ENCODE measurements around the gene VTI1A.

VTI1A gene

DNA sequence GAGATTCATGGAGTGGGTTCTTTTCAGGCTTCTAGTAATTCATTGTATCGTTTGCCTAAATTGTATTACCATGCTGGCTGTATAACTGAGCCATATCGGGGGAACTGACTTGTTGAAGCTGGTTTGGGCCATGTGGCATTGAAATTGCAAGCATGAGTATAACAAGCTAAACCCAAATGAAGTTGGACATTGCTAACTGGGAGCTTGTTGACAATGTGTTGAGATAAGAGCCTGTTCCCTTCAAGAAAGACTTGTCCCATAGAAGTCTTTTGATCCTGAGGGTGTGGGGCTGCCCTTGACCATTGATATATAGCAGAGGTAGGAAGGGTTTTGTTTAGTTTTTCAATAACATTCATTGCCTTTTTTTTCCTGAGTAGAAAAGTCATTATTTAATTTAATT lies 156.0 kb downstream of the VTI1A start:
- H3K4me1 ChIP-seq (ENCODE audit: control insufficient read depth, insufficient read depth, low read length), result no peaks in the 10 kb centered on the region
- H3K36me3 ChIP-seq (ENCODE audit: control insufficient read depth, insufficient read depth, low read length), result no peaks in the 10 kb centered on the region
- H3K4me3 ChIP-seq (ENCODE audit: low read depth, low read length), result no peak overlapping the region
- no peaks in the 10 kb centered on the region for H3K27me3 ChIP-seq (ENCODE audit: control insufficient read depth, insufficient read depth, low read length)
- no peak overlapping the region for H3K9ac ChIP-seq (ENCODE audit: low read depth, low read length)
- H3K9me3 ChIP-seq (ENCODE audit: control insufficient read depth, insufficient read depth, low read length), result no peaks in the 10 kb centered on the region

GRCh38 chr10:112605063-112605462 lies 158.0 kb downstream of the VTI1A start:
- H3K9me3 ChIP-seq (ENCODE audit: control insufficient read depth, insufficient read depth, low read length), result no peaks in the 10 kb centered on the region
- no peak overlapping the region for H3K4me3 ChIP-seq (ENCODE audit: low read depth, low read length)
- H3K36me3 ChIP-seq (ENCODE audit: control insufficient read depth, insufficient read depth, low read length), result no peaks in the 10 kb centered on the region
- H3K27me3 ChIP-seq (ENCODE audit: control insufficient read depth, insufficient read depth, low read length), result no peaks in the 10 kb centered on the region
- H3K9ac ChIP-seq (ENCODE audit: low read depth, low read length), result no peak overlapping the region
- no peaks in the 10 kb centered on the region for H3K4me1 ChIP-seq (ENCODE audit: control insufficient read depth, insufficient read depth, low read length)

GRCh38 chr10:112607506-112607905 lies 160.5 kb downstream of the VTI1A start:
- H3K4me1 ChIP-seq (ENCODE audit: control insufficient read depth, insufficient read depth, low read length), result no peaks in the 10 kb centered on the region
- no peaks in the 10 kb centered on the region for H3K27me3 ChIP-seq (ENCODE audit: control insufficient read depth, insufficient read depth, low read length)
- H3K4me3 ChIP-seq (ENCODE audit: low read depth, low read length), result no peak overlapping the region
- no peaks in the 10 kb centered on the region for H3K9me3 ChIP-seq (ENCODE audit: control insufficient read depth, insufficient read depth, low read length)
- H3K36me3 ChIP-seq (ENCODE audit: control insufficient read depth, insufficient read depth, low read length), result no peaks in the 10 kb centered on the region
- no peak overlapping the region for H3K9ac ChIP-seq (ENCODE audit: low read depth, low read length)

- H3K4me1 ChIP-seq (ENCODE audit: control insufficient read depth, insufficient read depth, low read length), result no peaks in the 10 kb centered on the region
- no peak overlapping the region for H3K4me3 ChIP-seq (ENCODE audit: low read depth, low read length)
- no peaks in the 10 kb centered on the region for H3K36me3 ChIP-seq (ENCODE audit: control insufficient read depth, insufficient read depth, low read length)
- H3K9ac ChIP-seq (ENCODE audit: low read depth, low read length), result no peak overlapping the region
- no peaks in the 10 kb centered on the region for H3K9me3 ChIP-seq (ENCODE audit: control insufficient read depth, insufficient read depth, low read length)
- no peaks in the 10 kb centered on the region for H3K27me3 ChIP-seq (ENCODE audit: control insufficient read depth, insufficient read depth, low read length)
These were observed 166.6 kb downstream of the VTI1A start for GRCh38 chr10:112613620-112614019.

GRCh38 chr10:112614072-112614471 lies 167.1 kb downstream of the VTI1A start:
- H3K9me3 ChIP-seq (ENCODE audit: control insufficient read depth, insufficient read depth, low read length), result no peaks in the 10 kb centered on the region
- no peak overlapping the region for H3K4me3 ChIP-seq (ENCODE audit: low read depth, low read length)
- no peaks in the 10 kb centered on the region for H3K27me3 ChIP-seq (ENCODE audit: control insufficient read depth, insufficient read depth, low read length)
- no peak overlapping the region for H3K9ac ChIP-seq (ENCODE audit: low read depth, low read length)
- no peaks in the 10 kb centered on the region for H3K36me3 ChIP-seq (ENCODE audit: control insufficient read depth, insufficient read depth, low read length)
- no peaks in the 10 kb centered on the region for H3K4me1 ChIP-seq (ENCODE audit: control insufficient read depth, insufficient read depth, low read length)

DNA sequence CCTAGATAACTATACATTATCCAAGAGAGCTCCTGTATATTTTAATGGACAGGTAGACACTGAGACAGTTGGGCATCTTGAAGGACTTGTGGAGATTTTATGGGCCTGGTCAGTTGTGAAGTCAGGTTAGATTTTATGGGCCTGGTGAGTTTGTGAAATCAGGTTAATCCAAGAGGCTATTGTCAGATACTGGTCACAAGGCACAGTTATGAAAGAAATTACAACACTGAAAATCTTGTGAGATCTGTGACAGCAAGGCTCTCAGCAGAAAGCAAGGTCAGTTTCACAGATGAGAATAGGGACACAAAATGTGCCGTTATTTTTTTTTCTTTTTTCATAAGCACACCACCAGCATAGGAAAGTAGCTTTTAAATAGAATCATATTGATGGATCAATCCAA lies 167.6 kb downstream of the VTI1A start:
- no peaks in the 10 kb centered on the region for H3K4me1 ChIP-seq (ENCODE audit: control insufficient read depth, insufficient read depth, low read length)
- H3K27me3 ChIP-seq (ENCODE audit: control insufficient read depth, insufficient read depth, low read length), result no peaks in the 10 kb centered on the region
- H3K36me3 ChIP-seq (ENCODE audit: control insufficient read depth, insufficient read depth, low read length), result no peaks in the 10 kb centered on the region
- no peak overlapping the region for H3K4me3 ChIP-seq (ENCODE audit: low read depth, low read length)
- H3K9ac ChIP-seq (ENCODE audit: low read depth, low read length), result no peak overlapping the region
- no peaks in the 10 kb centered on the region for H3K9me3 ChIP-seq (ENCODE audit: control insufficient read depth, insufficient read depth, low read length)

DNA sequence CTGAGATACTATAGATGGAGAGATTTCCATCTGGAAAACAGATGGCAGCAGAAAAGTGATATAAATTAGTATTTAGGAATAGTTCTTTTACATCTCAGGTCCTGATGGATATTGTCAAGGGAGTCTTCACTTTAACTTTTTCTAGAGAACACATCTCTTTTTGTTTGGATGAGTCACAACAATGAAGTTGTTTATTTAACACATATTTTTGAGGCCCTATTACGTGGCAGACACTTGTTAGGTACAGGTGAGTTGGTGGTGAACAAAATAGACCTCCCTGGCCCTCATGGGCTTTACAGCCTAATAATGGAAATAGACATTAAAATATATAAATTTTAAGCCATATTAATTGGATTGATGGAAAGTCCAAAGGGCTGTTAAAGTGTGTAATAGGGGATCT lies 168.3 kb downstream of the VTI1A start:
- Histone ChIP-seq H3K9me3 (ENCODE audit: control insufficient read depth, insufficient read depth, low read length) (no peaks in the 10 kb centered on the region), H3K27me3 (ENCODE audit: control insufficient read depth, insufficient read depth, low read length) (no peaks in the 10 kb centered on the region), H3K36me3 (ENCODE audit: control insufficient read depth, insufficient read depth, low read length) (no peaks in the 10 kb centered on the region), H3K9ac (ENCODE audit: low read depth, low read length) (no peak overlapping the region), H3K4me1 (ENCODE audit: control insufficient read depth, insufficient read depth, low read length) (no peaks in the 10 kb centered on the region), H3K4me3 (ENCODE audit: low read depth, low read length) (no peak overlapping the region)

DNA sequence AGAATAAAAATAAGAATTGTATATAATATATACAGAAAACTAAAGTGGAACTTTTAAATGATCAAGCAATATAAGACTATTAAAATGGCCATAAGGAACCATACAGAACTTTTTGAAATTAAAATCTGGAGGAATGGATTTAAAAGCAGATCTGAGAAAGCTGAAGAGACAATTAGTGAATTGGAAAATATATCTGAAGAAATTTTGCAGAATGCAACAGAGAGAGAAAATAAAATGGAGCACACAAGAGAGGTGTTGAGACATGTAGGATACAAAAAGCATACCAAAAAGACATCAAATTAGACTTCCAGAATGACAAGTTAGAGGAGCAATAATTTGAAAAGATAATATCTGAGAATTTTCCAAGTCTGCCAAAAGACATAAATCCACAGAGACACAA lies 169.6 kb downstream of the VTI1A start:
- no peak overlapping the region for H3K4me3 ChIP-seq (ENCODE audit: low read depth, low read length)
- no peaks in the 10 kb centered on the region for H3K9me3 ChIP-seq (ENCODE audit: control insufficient read depth, insufficient read depth, low read length)
- H3K9ac ChIP-seq (ENCODE audit: low read depth, low read length), result no peak overlapping the region
- H3K4me1 ChIP-seq (ENCODE audit: control insufficient read depth, insufficient read depth, low read length), result no peaks in the 10 kb centered on the region
- H3K36me3 ChIP-seq (ENCODE audit: control insufficient read depth, insufficient read depth, low read length), result no peaks in the 10 kb centered on the region
- no peaks in the 10 kb centered on the region for H3K27me3 ChIP-seq (ENCODE audit: control insufficient read depth, insufficient read depth, low read length)

- Histone ChIP-seq H3K9ac (ENCODE audit: low read depth, low read length) (no peak overlapping the region), H3K4me3 (ENCODE audit: low read depth, low read length) (no peak overlapping the region), H3K4me1 (ENCODE audit: control insufficient read depth, insufficient read depth, low read length) (no peaks in the 10 kb centered on the region), H3K27me3 (ENCODE audit: control insufficient read depth, insufficient read depth, low read length) (no peaks in the 10 kb centered on the region), H3K9me3 (ENCODE audit: control insufficient read depth, insufficient read depth, low read length) (no peaks in the 10 kb centered on the region), H3K36me3 (ENCODE audit: control insufficient read depth, insufficient read depth, low read length) (no peaks in the 10 kb centered on the region)
These were observed 171.8 kb downstream of the VTI1A start for GRCh38 chr10:112618814-112619213.

DNA sequence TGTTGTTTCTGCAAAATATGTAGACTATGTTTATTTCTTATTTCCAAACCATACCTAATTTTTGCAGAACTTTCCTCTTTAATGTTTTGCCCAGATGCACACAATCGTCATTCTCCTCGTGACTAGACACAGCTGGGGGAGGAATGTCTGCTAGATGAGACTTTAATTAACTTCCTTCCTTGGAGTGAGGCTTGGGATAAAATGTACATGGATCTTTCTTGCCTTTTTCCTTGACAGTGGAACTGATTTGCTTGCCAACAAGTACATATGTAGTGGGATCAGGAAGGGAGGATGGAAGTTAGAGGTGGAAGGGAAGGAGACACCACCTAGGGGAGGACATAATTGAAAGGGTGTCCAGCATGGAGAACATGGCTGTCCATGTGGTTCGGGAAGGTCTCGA lies 172.5 kb downstream of the VTI1A start:
- Histone ChIP-seq H3K27me3 (ENCODE audit: control insufficient read depth, insufficient read depth, low read length) (no peaks in the 10 kb centered on the region), H3K9me3 (ENCODE audit: control insufficient read depth, insufficient read depth, low read length) (no peaks in the 10 kb centered on the region), H3K36me3 (ENCODE audit: control insufficient read depth, insufficient read depth, low read length) (no peaks in the 10 kb centered on the region), H3K4me1 (ENCODE audit: control insufficient read depth, insufficient read depth, low read length) (no peaks in the 10 kb centered on the region), H3K9ac (ENCODE audit: low read depth, low read length) (no peak overlapping the region), H3K4me3 (ENCODE audit: low read depth, low read length) (no peak overlapping the region)

- Histone ChIP-seq H3K27me3 (ENCODE audit: control insufficient read depth, insufficient read depth, low read length) (no peaks in the 10 kb centered on the region), H3K4me3 (ENCODE audit: low read depth, low read length) (no peak overlapping the region), H3K9ac (ENCODE audit: low read depth, low read length) (no peak overlapping the region), H3K36me3 (ENCODE audit: control insufficient read depth, insufficient read depth, low read length) (no peaks in the 10 kb centered on the region), H3K9me3 (ENCODE audit: control insufficient read depth, insufficient read depth, low read length) (no peaks in the 10 kb centered on the region), H3K4me1 (ENCODE audit: control insufficient read depth, insufficient read depth, low read length) (no peaks in the 10 kb centered on the region)
These were observed 175.8 kb downstream of the VTI1A start for GRCh38 chr10:112622786-112623185.

DNA sequence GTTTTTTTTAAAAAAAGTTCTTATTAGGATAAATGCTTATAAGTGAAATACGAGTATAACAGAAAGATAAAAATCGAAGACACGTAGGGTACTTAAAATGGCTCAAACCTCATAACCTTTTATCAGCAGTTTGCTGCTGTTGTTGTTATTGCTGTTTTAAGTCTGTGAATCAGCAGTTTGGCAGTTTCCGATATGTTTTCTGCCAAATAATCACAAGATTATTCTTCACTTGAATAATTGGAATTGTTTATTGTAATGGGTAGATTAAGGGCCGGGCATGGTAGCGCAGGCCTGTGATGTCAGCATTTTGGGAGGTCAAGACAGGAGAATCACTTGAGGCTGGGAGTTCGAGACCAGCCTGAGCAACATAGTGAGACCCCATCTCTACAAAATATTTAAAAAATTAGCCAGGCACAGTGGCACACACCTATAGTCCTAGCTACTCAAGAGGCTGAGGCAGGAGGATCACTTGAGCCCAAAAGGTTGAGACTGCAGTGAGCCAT lies 177.6 kb downstream of the VTI1A start:
- Histone ChIP-seq H3K9ac (ENCODE audit: low read depth, low read length) (no peak overlapping the region), H3K36me3 (ENCODE audit: control insufficient read depth, insufficient read depth, low read length) (no peaks in the 10 kb centered on the region), H3K9me3 (ENCODE audit: control insufficient read depth, insufficient read depth, low read length) (no peaks in the 10 kb centered on the region), H3K27me3 (ENCODE audit: control insufficient read depth, insufficient read depth, low read length) (no peaks in the 10 kb centered on the region), H3K4me3 (ENCODE audit: low read depth, low read length) (no peak overlapping the region), H3K4me1 (ENCODE audit: control insufficient read depth, insufficient read depth, low read length) (no peaks in the 10 kb centered on the region)

All from iPS-15b (cell line).